HUES48 (cell line): ENCODE data around the gene BBS9.

Experiments used
- H3K27ac ChIP-seq: one replicate; pipeline ENCODE4 v1.7.0; 2013; ENCODE audit warnings: low read depth, low read length, inconsistent platforms
- H3K27me3 ChIP-seq: 2 replicates; pipeline ENCODE4 v1.6.1; 2013; ENCODE audit warnings: mild to moderate bottlenecking, low read length; ENCODE audit not compliant: control insufficient read depth, insufficient read depth
- H3K36me3 ChIP-seq: 2 replicates; pipeline ENCODE4 v1.6.1; 2013; ENCODE audit warnings: low read length; ENCODE audit not compliant: control insufficient read depth, insufficient read depth
- H3K4me1 ChIP-seq: 2 replicates; pipeline ENCODE4 v1.6.1; 2013; ENCODE audit warnings: mild to moderate bottlenecking, low read length; ENCODE audit not compliant: control insufficient read depth, insufficient read depth
- H3K4me3 ChIP-seq: 2 replicates; pipeline ENCODE4 v1.5.1; 2013; ENCODE audit warnings: mild to moderate bottlenecking, low read depth, low read length
- H3K9ac ChIP-seq: 2 replicates; pipeline ENCODE4 v1.6.1; 2013; ENCODE audit warnings: mild to moderate bottlenecking, low read depth, low read length, moderate library complexity
- H3K9me3 ChIP-seq: 2 replicates; pipeline ENCODE4 v1.6.1; 2013; ENCODE audit warnings: low read length; ENCODE audit not compliant: control insufficient read depth, insufficient read depth

Gene BBS9

DNA sequence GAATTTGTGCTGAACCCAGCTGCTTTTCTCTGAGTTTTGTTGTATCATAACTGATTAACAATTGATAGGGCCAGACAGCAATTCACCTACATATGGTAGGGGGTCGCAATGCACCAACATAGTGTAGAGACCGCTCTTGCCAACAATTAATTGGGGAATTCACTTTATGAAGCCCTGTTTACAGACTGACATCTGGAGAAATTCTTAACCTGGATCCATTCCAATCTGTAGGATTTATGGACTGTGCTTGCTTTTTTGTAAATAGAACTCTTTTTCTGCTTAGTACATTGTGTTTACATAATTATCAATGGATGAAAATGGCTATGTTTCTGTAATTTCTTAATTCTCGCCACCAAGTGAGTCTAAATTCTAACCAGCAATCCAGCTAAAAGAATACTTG lies 464.2 kb downstream of the BBS9 start:
- Histone ChIP-seq H3K36me3 (no peaks in the 10 kb centered on the region), H3K9me3 (no peaks in the 10 kb centered on the region), H3K27me3 (no peaks in the 10 kb centered on the region), H3K4me1 (peaks cover 10% of the 10 kb centered on the region), H3K27ac (no peak overlapping the region), H3K4me3 (no peak overlapping the region), H3K9ac (no peak overlapping the region)

DNA sequence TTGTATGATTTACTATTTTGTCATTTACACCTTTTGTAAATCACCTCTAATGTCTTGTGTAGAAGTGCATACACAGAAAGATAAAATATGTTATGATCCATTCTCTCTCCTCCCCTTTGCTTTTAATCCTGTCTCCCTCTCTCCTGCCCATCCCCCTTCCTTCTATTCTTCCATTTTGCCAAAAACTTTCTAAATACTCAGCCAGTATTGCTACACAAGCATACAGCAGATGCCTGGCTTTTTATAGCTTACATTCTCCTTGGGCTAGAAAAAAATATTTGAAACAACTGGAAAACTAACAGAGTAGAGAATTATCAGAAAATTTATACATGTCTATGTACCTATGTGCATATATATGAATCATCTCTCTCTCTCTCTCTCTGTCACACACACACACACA lies 467.3 kb downstream of the BBS9 start:
- Histone ChIP-seq H3K4me3 (no peak overlapping the region), H3K9ac (no peak overlapping the region), H3K27ac (no peak overlapping the region), H3K27me3 (no peaks in the 10 kb centered on the region), H3K4me1 (peaks cover 11% of the 10 kb centered on the region), H3K36me3 (no peaks in the 10 kb centered on the region), H3K9me3 (no peaks in the 10 kb centered on the region)

GRCh38 chr7:33597181-33597580 lies 467.8 kb downstream of the BBS9 start:
- Histone ChIP-seq H3K27ac (no peak overlapping the region), H3K4me1 (peaks cover 11% of the 10 kb centered on the region), H3K36me3 (no peaks in the 10 kb centered on the region)

GRCh38 chr7:33601101-33601500 lies 471.7 kb downstream of the BBS9 start:
- Histone ChIP-seq H3K4me3 (no peak overlapping the region), H3K36me3 (no peaks in the 10 kb centered on the region), H3K27me3 (no peaks in the 10 kb centered on the region), H3K27ac (no peak overlapping the region), H3K4me1 (peaks cover 2% of the 10 kb centered on the region; the same call in 1 of the 2 replicates), H3K9me3 (no peaks in the 10 kb centered on the region), H3K9ac (no peak overlapping the region)

More at GRCh38 chr7:33597181-33597580, 467.8 kb downstream of the BBS9 start:
- Histone ChIP-seq H3K9me3 (no peaks in the 10 kb centered on the region), H3K4me3 (no peak overlapping the region), H3K27me3 (no peaks in the 10 kb centered on the region), H3K9ac (no peak overlapping the region)

GRCh38 chr7:33601884-33602283 lies 472.5 kb downstream of the BBS9 start:
- no peaks in the 10 kb centered on the region for H3K9me3 ChIP-seq
- H3K27ac ChIP-seq, result no peak overlapping the region
- no peak overlapping the region for H3K9ac ChIP-seq
- H3K36me3 ChIP-seq, result no peaks in the 10 kb centered on the region
- H3K4me1 ChIP-seq, result peaks cover 2% of the 10 kb centered on the region; the same call in 1 of the 2 replicates
- H3K27me3 ChIP-seq, result no peaks in the 10 kb centered on the region
- H3K4me3 ChIP-seq, result no peak overlapping the region

DNA sequence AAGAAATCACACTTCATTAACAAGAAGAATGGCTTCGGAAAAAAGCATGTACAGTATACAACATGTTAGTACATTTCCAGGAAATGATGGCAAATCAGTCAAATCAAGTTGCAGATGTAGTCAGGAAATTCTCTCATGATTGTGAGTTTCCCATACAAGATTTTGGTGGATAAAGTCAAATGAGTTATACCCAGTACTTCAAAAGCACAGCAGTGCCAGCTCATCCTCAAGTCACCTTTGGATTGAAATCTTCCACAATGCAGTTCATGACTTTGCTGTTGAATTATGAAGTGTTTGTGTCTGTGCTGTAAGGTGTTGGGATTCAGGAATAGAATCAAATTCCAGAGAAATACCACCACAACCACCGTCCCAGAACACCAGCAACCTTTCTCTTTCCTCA lies 474.7 kb downstream of the BBS9 start:
- no peak overlapping the region for H3K27ac ChIP-seq
- H3K27me3 ChIP-seq, result no peaks in the 10 kb centered on the region
- no peaks in the 10 kb centered on the region for H3K9me3 ChIP-seq
- H3K9ac ChIP-seq, result no peak overlapping the region
- H3K4me3 ChIP-seq, result no peak overlapping the region
- no peaks in the 10 kb centered on the region for H3K4me1 ChIP-seq
- H3K36me3 ChIP-seq, result no peaks in the 10 kb centered on the region

- Histone ChIP-seq H3K27ac (no peak overlapping the region), H3K27me3 (no peaks in the 10 kb centered on the region), H3K9ac (no peak overlapping the region), H3K36me3 (no peaks in the 10 kb centered on the region), H3K4me1 (no peaks in the 10 kb centered on the region), H3K4me3 (no peak overlapping the region), H3K9me3 (no peaks in the 10 kb centered on the region)
Measured at GRCh38 chr7:33610918-33611317, 481.6 kb downstream of the BBS9 start.

DNA sequence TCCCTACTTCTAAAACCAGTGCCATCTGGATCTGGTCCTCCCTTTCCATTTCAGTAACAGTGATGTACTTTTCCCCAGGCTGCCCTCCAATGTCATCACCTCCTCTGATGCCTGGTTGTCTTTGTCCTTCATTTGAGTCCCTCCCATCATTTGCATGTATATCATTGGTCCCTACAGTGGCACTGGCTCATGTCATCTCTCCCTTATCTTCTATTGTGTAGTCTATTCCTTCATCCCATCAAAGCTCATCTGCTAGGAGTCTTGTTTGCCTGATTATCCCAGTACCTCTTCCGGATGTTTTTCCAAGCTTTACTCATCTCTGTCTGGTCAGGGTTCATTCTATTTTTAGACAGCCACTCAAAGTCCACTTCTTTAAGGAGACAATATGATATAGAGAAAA lies 483.1 kb downstream of the BBS9 start:
- H3K9ac ChIP-seq, result no peak overlapping the region
- H3K4me3 ChIP-seq, result no peak overlapping the region
- no peaks in the 10 kb centered on the region for H3K36me3 ChIP-seq
- no peak overlapping the region for H3K27ac ChIP-seq
- H3K9me3 ChIP-seq, result no peaks in the 10 kb centered on the region
- no peaks in the 10 kb centered on the region for H3K27me3 ChIP-seq
- H3K4me1 ChIP-seq, result no peaks in the 10 kb centered on the region

DNA sequence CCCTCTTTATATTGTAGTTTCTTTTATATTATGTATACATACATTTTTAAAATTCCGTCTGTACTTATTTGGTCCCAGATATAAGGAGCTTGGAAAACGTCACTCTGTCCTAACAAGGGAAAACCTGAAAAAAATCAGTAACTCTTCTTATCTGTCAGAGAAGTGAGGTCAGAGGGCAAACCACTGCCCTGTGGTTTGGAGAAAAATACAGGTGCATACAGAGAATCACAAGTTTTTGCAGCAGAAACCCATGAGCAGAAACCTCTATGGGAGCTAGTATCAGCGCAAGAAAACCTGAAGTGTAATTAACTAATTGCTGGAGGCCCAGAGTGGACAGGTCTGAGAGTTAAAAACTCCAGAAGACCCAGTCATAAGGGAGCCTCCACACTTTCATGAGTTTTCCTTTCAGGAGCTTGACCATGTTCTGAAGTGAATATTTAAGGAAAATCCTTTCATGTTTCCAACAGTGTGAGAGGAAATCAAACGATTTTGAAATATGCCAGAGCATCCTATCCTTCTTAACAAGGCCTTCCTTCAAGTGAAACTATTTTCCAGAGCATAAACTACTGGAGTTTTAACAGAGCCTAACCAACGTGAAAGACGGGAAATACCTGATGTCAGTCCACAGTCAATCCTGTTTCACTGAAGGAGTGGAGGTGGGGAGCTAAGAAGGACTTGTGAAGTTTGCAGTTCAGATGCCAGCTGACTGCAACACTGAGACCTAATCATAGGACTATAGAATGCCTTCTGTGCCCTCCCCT lies 485.2 kb downstream of the BBS9 start:
- Histone ChIP-seq H3K27ac (no peak overlapping the region), H3K4me3 (no peak overlapping the region), H3K9ac (no peak overlapping the region), H3K36me3 (no peaks in the 10 kb centered on the region), H3K9me3 (no peaks in the 10 kb centered on the region), H3K27me3 (no peaks in the 10 kb centered on the region), H3K4me1 (no peaks in the 10 kb centered on the region)

DNA sequence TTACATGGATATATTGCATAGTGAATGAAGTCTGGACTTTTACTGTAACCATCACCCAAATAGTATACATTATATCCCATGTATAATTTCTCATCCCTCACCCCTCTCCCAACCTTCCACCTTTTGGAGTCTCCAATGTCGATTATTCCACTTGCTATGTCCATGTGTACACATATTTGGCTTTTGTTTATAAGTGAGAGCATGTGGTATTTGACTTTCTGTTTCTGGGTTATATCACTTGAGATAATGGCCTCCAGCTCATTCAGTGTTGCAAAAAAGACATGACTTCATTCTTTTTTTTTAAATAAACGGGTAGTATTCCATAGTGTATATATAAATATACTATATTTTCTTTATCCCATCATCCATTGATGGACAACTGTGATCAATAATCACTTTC lies 487.4 kb downstream of the BBS9 start:
- no peak overlapping the region for H3K27ac ChIP-seq
- H3K9me3 ChIP-seq, result no peaks in the 10 kb centered on the region
- no peak overlapping the region for H3K9ac ChIP-seq
- H3K4me3 ChIP-seq, result no peak overlapping the region
- H3K36me3 ChIP-seq, result no peaks in the 10 kb centered on the region
- H3K4me1 ChIP-seq, result no peaks in the 10 kb centered on the region
- no peaks in the 10 kb centered on the region for H3K27me3 ChIP-seq

DNA sequence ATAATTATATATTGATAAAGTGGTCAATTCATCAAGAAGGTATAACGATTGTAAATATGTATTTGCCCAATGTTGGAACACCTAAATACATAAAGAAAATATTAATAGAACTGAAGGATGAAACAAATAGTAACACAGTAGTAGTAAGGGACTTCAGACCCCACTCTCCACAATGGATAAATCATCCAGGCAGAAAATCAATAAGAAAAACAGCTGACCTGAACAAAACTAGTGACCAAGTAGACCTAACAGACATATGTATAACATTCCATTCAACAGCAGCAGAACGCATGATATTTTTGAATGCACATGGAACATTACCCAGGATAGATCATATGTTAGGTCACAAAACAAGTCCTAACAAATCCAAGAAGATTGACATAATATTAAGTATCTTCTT lies 489.9 kb downstream of the BBS9 start:
- Histone ChIP-seq H3K4me1 (no peaks in the 10 kb centered on the region), H3K4me3 (no peak overlapping the region), H3K9ac (no peak overlapping the region), H3K27ac (no peak overlapping the region), H3K9me3 (no peaks in the 10 kb centered on the region), H3K36me3 (no peaks in the 10 kb centered on the region), H3K27me3 (no peaks in the 10 kb centered on the region)
